ENCODE data around the gene PLD1.
"Not testable (repeated sequence)": the region's sequence is repeated elsewhere in the genome, so short reads cannot be mapped to it uniquely, and the experiment has no call there.

PLD1 gene

DNA sequence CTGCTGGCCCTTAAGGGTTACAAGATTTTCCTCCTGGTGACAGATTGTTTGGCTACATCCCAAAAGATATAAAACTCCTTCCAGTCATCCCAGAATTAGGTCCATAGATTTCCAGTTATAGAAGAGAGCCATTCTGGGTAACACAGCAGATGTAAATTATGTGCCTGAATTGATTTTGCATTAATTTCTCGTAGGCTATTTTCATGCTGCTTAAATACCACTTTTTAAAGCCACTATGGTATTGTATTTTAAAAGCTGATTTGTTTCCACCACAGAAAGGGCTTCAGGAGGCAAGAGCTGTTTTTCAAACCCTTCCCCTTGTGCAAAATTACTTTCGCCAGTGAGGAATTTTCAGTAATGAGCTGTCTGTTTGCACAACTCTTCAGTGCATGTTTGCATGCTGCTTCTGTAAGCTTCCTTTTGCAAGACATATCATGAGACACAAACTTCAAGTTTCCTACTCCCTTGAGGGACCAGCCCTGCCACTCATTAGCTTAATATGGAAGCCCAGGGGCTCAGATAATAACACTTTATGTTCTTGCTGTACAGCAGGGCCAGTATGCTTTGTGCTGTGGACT lies 244.7 kb downstream of the PLD1 start:
- ChIA-PET CTCF (interaction anchor here (0.6 to 2.0 kb wide), 10 partner anchors 45 to 604 kb away, joined by 3 to 11 read pairs (median 3); partner anchors contain the start of gene TNIK), POLR2A (ENCODE audit: low non-redundant PET) (no interaction called here)
- TF ChIP-seq, protein P1, sequence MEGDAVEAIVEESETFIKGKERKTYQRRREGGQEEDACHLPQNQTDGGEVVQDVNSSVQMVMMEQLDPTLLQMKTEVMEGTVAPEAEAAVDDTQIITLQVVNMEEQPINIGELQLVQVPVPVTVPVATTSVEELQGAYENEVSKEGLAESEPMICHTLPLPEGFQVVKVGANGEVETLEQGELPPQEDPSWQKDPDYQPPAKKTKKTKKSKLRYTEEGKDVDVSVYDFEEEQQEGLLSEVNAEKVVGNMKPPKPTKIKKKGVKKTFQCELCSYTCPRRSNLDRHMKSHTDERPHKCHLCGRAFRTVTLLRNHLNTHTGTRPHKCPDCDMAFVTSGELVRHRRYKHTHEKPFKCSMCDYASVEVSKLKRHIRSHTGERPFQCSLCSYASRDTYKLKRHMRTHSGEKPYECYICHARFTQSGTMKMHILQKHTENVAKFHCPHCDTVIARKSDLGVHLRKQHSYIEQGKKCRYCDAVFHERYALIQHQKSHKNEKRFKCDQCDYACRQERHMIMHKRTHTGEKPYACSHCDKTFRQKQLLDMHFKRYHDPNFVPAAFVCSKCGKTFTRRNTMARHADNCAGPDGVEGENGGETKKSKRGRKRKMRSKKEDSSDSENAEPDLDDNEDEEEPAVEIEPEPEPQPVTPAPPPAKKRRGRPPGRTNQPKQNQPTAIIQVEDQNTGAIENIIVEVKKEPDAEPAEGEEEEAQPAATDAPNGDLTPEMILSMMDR (conservative IDR thresholded peaks at IDR 0.05; ENCODE audit: low read depth): no peak
- no peak overlapping the region for H3K27ac ChIP-seq
- DNase-seq (ENCODE audit: low spot score): no peak

DNA sequence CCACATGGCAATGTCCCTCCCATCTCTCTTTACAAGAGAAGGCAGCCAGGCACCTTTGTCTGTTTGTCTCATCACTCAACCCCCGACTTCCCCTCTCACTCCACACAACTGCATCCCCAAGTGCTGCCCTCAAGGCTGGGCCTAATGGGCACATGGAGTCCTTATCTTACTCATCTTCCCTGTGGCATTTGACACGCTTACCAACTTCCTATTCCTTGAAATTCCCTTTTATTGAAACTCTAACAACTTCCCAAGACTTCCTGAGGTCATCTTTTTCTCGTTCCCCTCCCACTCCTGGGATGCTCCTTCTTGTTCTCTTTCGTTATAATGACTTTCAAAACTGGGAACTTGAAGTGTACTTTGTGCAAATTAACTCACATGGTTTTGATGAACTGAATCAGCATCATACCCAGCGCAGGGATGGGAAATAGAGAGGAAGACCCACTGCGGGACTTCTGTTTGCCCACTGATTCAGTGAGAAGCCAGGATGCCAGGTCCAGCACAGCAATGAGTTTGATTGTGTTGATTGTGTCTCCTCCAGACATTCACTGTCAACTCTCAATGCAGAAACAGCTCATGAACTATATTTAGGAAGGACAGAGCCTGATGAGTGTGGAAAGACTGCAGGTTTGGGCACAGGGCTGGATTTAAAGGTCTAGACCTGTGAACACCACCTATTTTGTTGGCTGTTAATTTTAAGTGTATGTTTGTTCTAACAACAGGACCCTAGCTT lies 245.4 kb downstream of the PLD1 start:
- TF ChIP-seq, protein P1 (conservative IDR thresholded peaks at IDR 0.05; ENCODE audit: low read depth): no peak
- ChIA-PET CTCF (interaction anchor here (0.6 to 2.0 kb wide), 5 partner anchors 44 to 603 kb away, joined by 3 to 11 read pairs (median 3); no protein-coding TSS in a partner anchor), POLR2A (ENCODE audit: low non-redundant PET) (no interaction called here)
- no peak overlapping the region for H3K27ac ChIP-seq
- no peak for DNase-seq (ENCODE audit: low spot score)

DNA sequence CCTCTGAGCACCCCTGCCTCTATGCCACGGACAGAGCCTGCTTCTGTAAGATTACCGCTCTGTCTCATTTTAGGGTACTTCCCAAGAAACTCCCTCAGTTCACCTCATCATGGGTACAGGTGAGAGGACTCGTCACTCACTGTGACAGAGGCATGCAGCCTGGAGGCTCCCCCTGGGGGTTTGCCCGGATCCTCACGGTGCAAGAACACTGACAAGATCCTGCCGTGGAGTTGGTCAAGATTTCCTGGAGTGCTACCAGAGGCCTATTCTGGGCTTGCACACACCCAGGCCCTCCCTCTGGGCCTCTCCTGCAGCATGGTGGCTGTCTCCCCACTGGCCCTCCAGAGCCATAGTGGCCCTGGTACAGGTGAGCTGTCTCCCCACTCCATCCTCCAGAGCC lies 247.0 kb downstream of the PLD1 start:
- TF ChIP-seq, protein P1 (conservative IDR thresholded peaks at IDR 0.05; ENCODE audit: low read depth): no peak
- no peak overlapping the region for H3K27ac ChIP-seq
- CTCF ChIA-PET: no interaction called here
- no peak for DNase-seq (ENCODE audit: low spot score)
- POLR2A ChIA-PET (ENCODE audit: low non-redundant PET): no interaction called here

DNA sequence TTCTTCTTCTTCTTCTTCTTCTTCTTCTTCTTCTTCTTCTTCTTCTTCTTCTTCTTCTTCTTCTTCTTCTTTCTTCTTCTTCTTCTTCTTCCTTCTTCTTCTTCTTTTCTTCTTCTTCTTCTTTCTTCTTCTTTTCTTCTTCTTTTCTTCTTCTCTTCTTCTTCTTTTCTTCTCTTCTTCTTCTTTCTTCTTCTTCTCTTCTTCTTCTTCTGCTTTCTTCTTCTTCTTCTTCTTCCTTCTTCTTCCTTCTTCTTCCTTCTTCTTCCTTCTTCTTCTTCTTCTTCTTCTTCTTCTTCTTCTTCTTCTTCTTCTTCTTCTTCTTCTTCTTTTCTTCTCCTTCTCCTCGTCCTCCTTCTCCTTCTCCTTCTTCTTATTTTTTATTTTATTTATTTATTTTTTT lies 247.8 kb downstream of the PLD1 start:
- POLR2A ChIA-PET (ENCODE audit: low non-redundant PET); DNase-seq (ENCODE audit: low spot score); H3K27ac ChIP-seq; CTCF ChIA-PET: not testable (repeated sequence)

DNA sequence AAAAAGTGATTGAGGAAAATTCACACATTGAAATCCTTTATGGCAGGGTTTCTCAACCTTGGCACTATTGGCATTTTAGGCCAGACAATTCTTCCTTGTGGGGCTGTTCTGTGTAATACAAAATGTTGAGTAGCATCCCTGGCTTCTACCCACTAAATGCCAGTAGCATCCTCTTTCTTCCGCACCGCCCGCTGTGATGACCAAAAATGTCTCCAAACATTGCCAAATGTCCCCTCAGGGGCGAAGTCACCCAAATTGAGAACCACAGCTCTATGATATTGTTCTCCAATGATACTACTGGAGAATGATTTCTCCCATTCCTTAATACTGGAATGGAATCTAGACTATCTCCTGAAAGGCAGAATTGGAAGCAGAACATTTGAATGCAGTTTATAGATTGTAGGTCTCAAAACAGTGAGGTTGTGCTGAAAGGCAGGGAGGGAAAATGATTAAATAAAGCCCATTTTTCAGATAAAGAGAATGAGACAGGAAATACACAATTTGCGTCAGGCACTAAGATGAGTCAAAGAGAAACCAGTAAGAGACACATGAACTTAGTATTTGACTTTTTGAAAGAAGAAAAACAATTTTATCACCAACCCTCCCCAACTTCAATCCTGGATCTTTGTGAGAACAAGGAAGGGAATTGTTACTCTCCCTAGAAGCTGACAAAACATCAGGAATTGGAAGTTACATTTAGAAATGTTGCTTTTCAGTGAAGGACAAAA lies 248.5 kb downstream of the PLD1 start:
- POLR2A ChIA-PET (ENCODE audit: low non-redundant PET): no interaction called here
- no peak for DNase-seq (ENCODE audit: low spot score)
- TF ChIP-seq, protein P1 (conservative IDR thresholded peaks at IDR 0.05; ENCODE audit: low read depth): no peak
- no peak overlapping the region for H3K27ac ChIP-seq
- CTCF ChIA-PET: no interaction called here

DNA sequence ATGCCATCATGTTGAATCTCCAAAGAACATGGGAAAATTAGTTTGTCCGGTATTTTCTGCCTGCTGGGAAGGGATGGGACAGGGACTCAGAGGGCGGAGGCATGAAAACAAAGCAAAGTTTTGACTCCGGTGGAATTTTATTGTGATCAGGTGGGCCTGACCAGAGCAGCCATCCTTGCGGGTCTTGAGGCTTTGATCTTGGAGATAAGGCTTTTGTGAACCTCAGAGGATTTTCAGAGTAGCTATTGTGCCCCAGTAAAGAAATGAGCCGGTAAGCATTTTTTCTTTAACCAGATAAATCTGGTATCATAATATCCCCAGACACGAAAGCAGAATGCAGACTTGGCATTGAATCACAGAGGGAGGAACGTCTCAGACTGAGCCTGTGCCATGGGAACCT lies 250.7 kb downstream of the PLD1 start:
- TF ChIP-seq, protein P1 (conservative IDR thresholded peaks at IDR 0.05; ENCODE audit: low read depth): no peak
- CTCF ChIA-PET: no interaction called here
- POLR2A ChIA-PET (ENCODE audit: low non-redundant PET): no interaction called here
- H3K27ac ChIP-seq: no peak overlapping the region
- DNase-seq (ENCODE audit: low spot score): no peak

Measured in RWPE1 (cell line).